ENCODE data around the gene IPO4.

- no peak; the same call in 1 of the 2 replicates for TF ChIP-seq CTCF (conservative IDR thresholded peaks at IDR 0.05)
- no peak for TF ChIP-seq ZFX (IDR thresholded peaks at IDR 0.05)
Observed at GRCh38 chr14:24139272-24139934, 49.2 kb downstream of the IPO4 start.

Data from C4-2B (cell line).